ENCODE results near the gene LRBA.

Gene LRBA

GRCh38 chr4:150948710-150949109 lies 66.4 kb downstream of the LRBA start:
- in situ Hi-C loops (cut with MboI; ENCODE audit: low pct_unique_long_range_greater_than_20kb, low sequenced_read_pairs, unreplicated experiment) = no loop called here
- no peak for DNase-seq (ENCODE audit: low spot score)
- TF ChIP-seq CTCF (IDR thresholded peaks at IDR 0.05; ENCODE audit: extremely low read depth, insufficient read depth, missing control alignments) = no peak

- in situ Hi-C loops (cut with MboI; ENCODE audit: low pct_unique_long_range_greater_than_20kb, low sequenced_read_pairs, unreplicated experiment) = no loop called here
- no peak for TF ChIP-seq CTCF (IDR thresholded peaks at IDR 0.05; ENCODE audit: extremely low read depth, insufficient read depth, missing control alignments)
- no peak for DNase-seq (ENCODE audit: low spot score)
Measured at GRCh38 chr4:150948074-150948473, 67.0 kb downstream of the LRBA start.

GRCh38 chr4:150944660-150945059 lies 70.4 kb downstream of the LRBA start:
- no peak for TF ChIP-seq CTCF (IDR thresholded peaks at IDR 0.05; ENCODE audit: extremely low read depth, insufficient read depth, missing control alignments)
- in situ Hi-C loops (cut with MboI; ENCODE audit: low pct_unique_long_range_greater_than_20kb, low sequenced_read_pairs, unreplicated experiment) = no loop called here
- DNase-seq (ENCODE audit: low spot score) = no peak

GRCh38 chr4:150943818-150944217 lies 71.3 kb downstream of the LRBA start:
- DNase-seq (ENCODE audit: low spot score) = no peak
- TF ChIP-seq CTCF (IDR thresholded peaks at IDR 0.05; ENCODE audit: extremely low read depth, insufficient read depth, missing control alignments) = no peak
- in situ Hi-C loops (cut with MboI; ENCODE audit: low pct_unique_long_range_greater_than_20kb, low sequenced_read_pairs, unreplicated experiment) = no loop called here

GRCh38 chr4:150943126-150943525 lies 72.0 kb downstream of the LRBA start:
- TF ChIP-seq CTCF (IDR thresholded peaks at IDR 0.05; ENCODE audit: extremely low read depth, insufficient read depth, missing control alignments) = no peak
- in situ Hi-C loops (cut with MboI; ENCODE audit: low pct_unique_long_range_greater_than_20kb, low sequenced_read_pairs, unreplicated experiment) = no loop called here

GRCh38 chr4:150942539-150942938 lies 72.5 kb downstream of the LRBA start:
- in situ Hi-C loops (cut with MboI; ENCODE audit: low pct_unique_long_range_greater_than_20kb, low sequenced_read_pairs, unreplicated experiment) = no loop called here
- no peak for DNase-seq (ENCODE audit: low spot score)
- TF ChIP-seq CTCF (IDR thresholded peaks at IDR 0.05; ENCODE audit: extremely low read depth, insufficient read depth, missing control alignments) = no peak

More at GRCh38 chr4:150943126-150943525, 72.0 kb downstream of the LRBA start:
- DNase-seq (ENCODE audit: low spot score) = no peak

GRCh38 chr4:150940123-150940522 lies 75.0 kb downstream of the LRBA start:
- DNase-seq (ENCODE audit: low spot score) = no peak
- in situ Hi-C loops (cut with MboI; ENCODE audit: low pct_unique_long_range_greater_than_20kb, low sequenced_read_pairs, unreplicated experiment) = no loop called here
- TF ChIP-seq CTCF (IDR thresholded peaks at IDR 0.05; ENCODE audit: extremely low read depth, insufficient read depth, missing control alignments) = no peak

Measured in GM13977 (cell line).